GF-D8 (cell line): Measurements from ENCODE around the gene A1CF.
"Not testable (repeated sequence)": the region's sequence is repeated elsewhere in the genome, so short reads cannot be mapped to it uniquely, and the experiment has no call there.

Experiments used
- DNase-seq: peaks from one replicate; lab custom pipeline; 2025; lab: John Stamatoyannopoulos, UW

The A1CF gene

DNA sequence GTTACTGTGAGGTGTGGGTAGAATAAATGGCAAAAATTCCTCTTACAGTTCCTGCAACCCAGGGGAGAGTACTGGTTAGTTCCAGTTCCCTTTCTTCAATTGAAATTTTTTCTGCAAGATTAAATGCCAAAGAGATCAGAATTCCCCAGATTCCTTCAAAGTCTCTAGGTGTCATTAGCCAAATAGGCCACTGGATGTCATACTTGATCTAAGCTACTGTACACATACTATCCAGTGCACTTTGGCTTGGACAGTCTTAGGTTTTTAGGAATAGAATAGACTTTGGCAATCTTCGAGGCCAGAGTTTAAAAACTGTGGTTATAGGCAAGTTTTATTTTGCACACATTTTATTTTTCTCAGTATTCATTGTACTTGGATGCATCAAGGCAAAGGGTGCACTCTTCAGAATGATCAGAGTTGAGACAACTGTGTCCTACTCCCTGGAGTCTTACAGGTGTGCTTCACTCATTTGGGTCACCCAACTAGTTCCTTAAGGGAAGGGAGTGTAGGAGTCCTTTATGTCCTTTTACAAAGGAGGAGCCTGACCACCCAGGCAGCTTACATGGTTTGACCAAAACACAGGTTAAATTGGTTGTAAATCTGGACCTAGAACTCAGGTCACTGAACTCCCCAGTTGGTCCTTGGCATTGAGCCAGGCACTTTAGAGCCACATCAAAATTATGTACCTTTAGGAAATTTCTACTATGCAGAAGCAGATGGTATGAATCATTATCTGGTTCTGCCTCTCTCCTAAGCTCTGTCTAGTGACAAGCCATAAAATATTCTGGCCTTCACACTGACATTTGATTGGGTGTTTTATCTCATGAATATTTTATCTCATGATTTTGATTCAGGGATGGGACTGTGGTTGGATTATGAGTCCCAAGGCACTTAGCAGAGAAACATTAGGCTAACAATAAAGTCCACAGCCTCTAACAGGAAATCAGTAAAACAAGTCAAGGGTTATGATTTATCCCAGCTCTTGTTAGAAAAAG is 96.2 kb downstream of the A1CF start:
- no peak for DNase-seq

DNA sequence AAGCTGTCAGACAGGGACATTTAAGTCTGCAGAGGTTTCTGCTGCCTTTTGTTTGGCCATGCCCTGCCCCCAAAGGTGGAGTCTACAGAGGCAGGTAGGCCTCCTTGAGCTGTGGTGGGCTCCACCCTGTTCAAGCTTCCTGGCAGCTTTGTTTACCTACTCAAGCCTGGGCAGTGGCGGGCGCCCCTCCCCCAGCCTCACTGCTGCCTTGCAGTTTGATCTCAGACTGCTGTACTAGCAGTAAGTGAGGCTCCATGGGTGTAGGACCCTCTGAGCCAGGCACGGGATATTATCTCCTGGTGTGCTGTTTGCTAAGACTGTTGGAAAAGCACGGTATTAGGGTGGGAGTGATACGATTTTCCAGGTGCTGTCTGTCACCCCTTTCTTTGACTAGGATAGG is 97.5 kb downstream of the A1CF start:
- not testable (repeated sequence) for DNase-seq

DNA sequence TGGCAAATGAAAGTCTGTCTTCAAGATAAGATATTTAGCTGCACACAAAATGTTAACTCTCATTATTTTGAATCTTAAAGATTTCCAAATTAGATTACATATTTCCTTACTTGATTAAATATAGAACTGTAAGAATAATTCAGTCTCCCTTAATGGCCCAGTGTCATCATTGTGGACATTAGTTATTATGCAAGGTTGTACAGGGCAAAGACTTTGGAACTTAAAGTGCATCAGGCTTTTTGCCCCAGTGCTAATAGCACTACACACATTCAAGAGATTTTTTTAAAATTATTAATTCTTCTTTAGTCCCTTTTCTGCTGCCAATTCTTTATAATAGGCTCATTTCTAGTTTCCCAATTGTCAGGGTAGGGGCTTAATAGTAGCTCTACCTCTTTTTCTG is 103.4 kb downstream of the A1CF start:
- DNase-seq: not testable (repeated sequence)

DNA sequence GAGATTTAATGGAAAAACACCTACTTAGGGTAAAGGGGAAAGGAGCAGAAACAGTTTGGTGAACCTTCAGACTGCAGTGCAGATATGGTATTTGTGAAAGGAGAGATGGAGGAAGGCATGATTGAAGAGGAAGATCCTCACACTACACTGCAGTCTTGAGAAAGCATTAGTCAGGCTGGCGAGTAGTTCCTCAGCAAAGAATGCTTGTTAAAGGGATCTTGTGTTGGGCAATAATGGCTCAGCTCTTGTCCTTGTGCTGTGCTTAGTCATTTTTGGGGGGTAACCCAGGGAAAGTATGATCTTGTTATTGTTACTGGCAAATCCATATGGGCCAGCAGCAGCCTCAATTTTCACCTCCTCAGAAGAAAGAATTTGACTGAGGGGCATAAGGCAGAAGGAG is 105.4 kb downstream of the A1CF start:
- not testable (repeated sequence) for DNase-seq

DNA sequence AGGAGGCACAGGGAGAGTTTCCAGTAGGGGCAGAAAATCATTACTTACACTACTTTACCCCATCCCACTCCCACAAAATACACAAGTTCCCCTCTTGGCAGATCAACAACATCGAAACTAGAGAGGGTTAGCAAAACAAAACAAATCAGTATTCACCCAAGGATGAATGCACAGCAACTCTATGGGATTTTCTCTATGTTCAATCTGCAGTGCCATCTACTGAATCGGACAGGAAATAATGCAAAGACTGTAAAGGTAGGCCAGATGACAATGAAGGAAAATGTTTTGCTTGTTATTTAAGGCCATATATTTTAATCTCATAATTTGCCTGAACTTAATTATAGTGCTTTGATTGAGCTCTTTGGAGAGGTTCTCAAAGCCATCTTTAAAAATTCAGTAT is 110.6 kb downstream of the A1CF start:
- not testable (repeated sequence) for DNase-seq

DNA sequence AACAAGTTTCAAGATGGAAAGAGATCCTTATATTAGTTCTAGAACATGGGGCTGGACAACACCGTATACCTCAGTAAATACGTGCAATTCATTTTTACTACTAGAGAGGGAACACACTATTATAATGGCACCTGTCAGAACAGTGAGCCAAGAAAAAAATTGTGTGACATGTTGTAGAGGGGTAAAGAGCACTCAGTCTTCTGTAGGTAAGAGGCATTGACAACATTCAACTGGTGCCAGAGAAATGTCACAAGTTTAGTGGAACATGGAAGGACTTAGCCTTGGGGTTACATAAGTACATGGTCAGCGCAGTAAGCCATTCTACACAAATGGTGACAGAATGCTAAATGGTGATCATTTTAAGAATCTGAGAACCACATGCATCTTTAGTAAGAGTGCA is 113.4 kb downstream of the A1CF start:
- DNase-seq: not testable (repeated sequence)

DNA sequence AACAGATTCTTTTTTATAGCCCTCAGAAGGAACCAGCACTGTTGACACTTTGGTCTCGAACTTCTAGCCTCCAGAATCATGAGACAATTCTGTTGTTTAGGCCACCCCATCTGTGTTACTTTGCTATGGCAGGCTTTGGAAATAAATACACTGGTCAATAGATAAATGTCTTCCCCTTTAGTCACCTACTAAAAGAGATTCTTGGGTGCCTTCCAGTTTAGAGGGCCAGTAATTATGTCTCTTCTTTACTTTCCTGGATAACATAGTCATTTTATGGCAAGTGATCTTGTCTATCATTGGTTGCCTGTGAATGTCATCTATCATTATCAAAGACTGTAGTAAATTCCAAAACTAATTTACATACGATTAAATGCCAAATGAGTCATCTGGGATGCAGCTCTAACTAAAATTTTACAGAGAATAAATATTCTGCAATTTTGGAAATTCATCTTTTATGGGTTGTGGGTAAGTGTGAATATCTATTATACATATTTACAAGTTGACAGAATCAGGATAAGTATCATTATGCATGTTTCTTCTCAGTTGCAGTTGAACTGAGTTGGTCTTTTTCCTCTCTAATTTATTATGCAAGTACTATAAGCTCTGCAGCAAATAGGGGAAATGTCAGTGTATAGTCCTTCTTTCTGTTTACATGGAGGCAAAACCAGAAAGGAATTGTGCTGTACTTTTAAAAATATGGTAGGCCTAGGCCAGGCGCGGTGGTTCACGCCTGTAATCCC is 118.5 kb downstream of the A1CF start:
- DNase-seq: not testable (repeated sequence)
